KMS-11 (cell line): Measurements from ENCODE around the gene PFDN6.
"Not testable (repeated sequence)": the region's sequence is repeated elsewhere in the genome, so short reads cannot be mapped to it uniquely, and the experiment has no call there.

ENCODE experiments used
- H2AFZ ChIP-seq: fragments of 200-600 bp; sonication (generic); 2 replicates; pipeline ENCODE4 v1.6.1; 2016; ENCODE audit warnings: antibody characterized with exemption, mixed run types, low read depth
- H3K27ac ChIP-seq: fragments of 200-600 bp; sonication (generic); 2 replicates; pipeline ENCODE4 v1.6.1; 2016; ENCODE audit warnings: mild to moderate bottlenecking, mixed run types
- H3K27me3 ChIP-seq: fragments of 200-600 bp; sonication (generic); 2 replicates; pipeline ENCODE4 v1.6.1; 2017; ENCODE audit warnings: mild to moderate bottlenecking, low read depth, mixed run types, moderate library complexity; ENCODE audit not compliant: insufficient read depth
- H3K36me3 ChIP-seq: fragments of 200-600 bp; sonication (generic); 2 replicates; pipeline ENCODE4 v1.6.1; 2017; ENCODE audit warnings: mild to moderate bottlenecking, mixed run types; ENCODE audit not compliant: insufficient read depth
- H3K4me1 ChIP-seq: fragments of 200-600 bp; sonication (generic); 2 replicates; pipeline ENCODE4 v1.6.1; 2016; ENCODE audit warnings: mild to moderate bottlenecking, low read depth, mixed run types; ENCODE audit not compliant: poor library complexity, severe bottlenecking
- H3K4me2 ChIP-seq: fragments of 200-600 bp; sonication (generic); 2 replicates; pipeline ENCODE4 v1.7.0; 2016; ENCODE audit warnings: mild to moderate bottlenecking, mixed run types
- H3K4me3 ChIP-seq: fragments of 200-600 bp; sonication (generic); IDR thresholded peaks from 2 replicates; pipeline ENCODE4 v1.6.1; 2017; ENCODE audit warnings: low read depth, low read length, mixed read lengths; ENCODE audit not compliant: insufficient read depth
- H3K79me2 ChIP-seq: fragments of 200-600 bp; sonication (generic); 2 replicates; pipeline ENCODE4 v1.6.1; 2016; ENCODE audit warnings: low read depth, mixed run types; ENCODE audit not compliant: insufficient read depth
- H3K9ac ChIP-seq: fragments of 200-600 bp; sonication (generic); 2 replicates; pipeline ENCODE4 v1.6.1; 2016; ENCODE audit warnings: mild to moderate bottlenecking, mixed run types
- H4K20me1 ChIP-seq: fragments of 200-600 bp; sonication (generic); 2 replicates; pipeline ENCODE4 v1.6.1; 2016; ENCODE audit warnings: mild to moderate bottlenecking, mixed run types; ENCODE audit not compliant: insufficient read depth
- CTCF ChIP-seq: fragments of 200-600 bp; sonication (generic); conservative IDR thresholded peaks from 2 replicates; pipeline ENCODE4 v1.6.1; 2017; ENCODE audit warnings: low read depth, mild to moderate bottlenecking, antibody characterized with exemption, low read length, moderate library complexity, mixed read lengths

The PFDN6 gene

DNA sequence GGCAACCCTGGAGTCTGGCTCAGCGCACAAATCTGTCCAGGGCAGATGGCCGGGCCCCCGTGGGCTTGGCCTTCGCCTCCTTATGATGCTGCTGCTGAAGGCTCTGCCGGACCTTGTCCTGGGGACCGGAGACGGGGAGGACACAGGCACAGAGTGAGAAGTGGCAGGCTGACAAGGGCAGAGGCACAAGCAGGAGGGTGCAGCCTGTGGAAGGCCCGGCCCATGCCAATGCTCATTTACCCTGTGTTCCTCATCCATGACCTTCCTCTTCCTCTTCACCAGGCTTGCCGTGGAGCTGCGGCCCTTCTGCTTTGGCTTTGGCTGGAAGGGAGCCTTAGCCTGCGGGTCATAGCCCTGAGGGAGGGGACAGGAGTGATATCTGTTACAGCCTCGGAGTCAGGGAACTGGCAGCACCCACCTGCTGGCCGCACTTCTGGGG lies 10.1 kb upstream of the PFDN6 start:
- H3K4me1 ChIP-seq: peaks cover 10% of the 10 kb centered on the region
- H4K20me1 ChIP-seq: peaks cover 6% of the 10 kb centered on the region; the same call in 1 of the 2 replicates
- H3K27ac ChIP-seq: no peak overlapping the region
- H2AFZ ChIP-seq: no peak overlapping the region
- peaks cover 12% of the 10 kb centered on the region for H3K79me2 ChIP-seq
- no peak for TF ChIP-seq CTCF
- no peak overlapping the region for H3K9ac ChIP-seq
- no peak overlapping the region for H3K4me3 ChIP-seq
- H3K27me3 ChIP-seq: no peaks in the 10 kb centered on the region
- H3K36me3 ChIP-seq: peaks cover 14% of the 10 kb centered on the region; the same call in 1 of the 2 replicates
- H3K4me2 ChIP-seq: no peak overlapping the region

GRCh38 chr6:33279971-33280511 lies 9.4 kb upstream of the PFDN6 start:
- Histone ChIP-seq H3K4me2 (no peak overlapping the region), H3K4me3 (no peak overlapping the region), H2AFZ (no peak overlapping the region), H3K4me1 (peaks cover 2% of the 10 kb centered on the region), H3K27me3 (no peaks in the 10 kb centered on the region), H3K36me3 (peaks cover 8% of the 10 kb centered on the region; the same call in 1 of the 2 replicates), H3K27ac (no peak overlapping the region), H3K79me2 (peaks cover 5% of the 10 kb centered on the region; the same call in 1 of the 2 replicates), H3K9ac (no peak overlapping the region), H4K20me1 (no peaks in the 10 kb centered on the region)
- peak; percentile 46; the same call in 1 of the 2 replicates for TF ChIP-seq CTCF

DNA sequence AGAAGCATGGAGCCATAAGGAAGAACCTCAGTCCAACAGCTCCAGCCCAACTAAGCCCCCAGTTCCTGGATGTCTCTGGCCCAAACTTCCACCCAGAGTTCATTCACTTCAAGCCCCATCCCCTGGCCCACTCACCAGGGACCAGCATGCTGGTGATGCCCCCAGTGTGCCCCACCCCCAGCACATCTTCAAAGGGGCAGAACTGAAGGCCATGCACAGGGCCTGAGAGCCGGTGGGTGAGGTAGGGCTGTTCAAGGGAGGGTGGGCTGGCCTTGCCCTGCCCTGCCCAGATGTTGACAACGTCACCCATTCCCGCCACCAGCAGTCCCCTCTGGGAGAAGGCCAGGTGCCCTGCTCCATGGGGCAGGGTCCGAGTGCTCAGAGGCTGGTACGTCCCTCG lies 8.9 kb upstream of the PFDN6 start:
- Histone ChIP-seq H3K9ac (no peak overlapping the region), H3K36me3 (peaks cover 3% of the 10 kb centered on the region; the same call in 1 of the 2 replicates)

DNA sequence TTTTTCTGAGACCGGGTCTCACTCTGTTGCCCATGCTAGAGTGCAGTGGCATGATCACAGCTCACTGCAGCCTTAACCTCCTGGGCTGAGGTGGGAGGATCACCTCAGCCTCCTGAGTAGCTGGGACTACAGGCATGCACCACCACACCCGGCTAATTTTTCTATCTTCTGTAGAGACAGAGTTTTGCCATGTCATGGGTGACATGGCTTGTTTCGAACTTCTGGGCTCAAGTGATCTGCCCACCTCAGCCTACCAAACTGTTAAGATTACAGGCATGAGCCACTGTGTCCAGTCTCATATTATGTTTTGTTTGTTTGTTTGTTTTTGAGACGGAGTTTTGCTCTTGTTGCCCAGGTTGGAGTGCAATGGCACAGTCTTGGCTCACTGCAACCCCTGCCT lies 4.2 kb upstream of the PFDN6 start:
- H3K27ac ChIP-seq, H2AFZ ChIP-seq, H3K27me3 ChIP-seq, H3K36me3 ChIP-seq, H3K4me2 ChIP-seq, H4K20me1 ChIP-seq, H3K4me3 ChIP-seq, H3K9ac ChIP-seq: not testable (repeated sequence)
- Histone ChIP-seq H3K79me2 (peaks cover 18% of the 10 kb centered on the region; the same call in 1 of the 2 replicates), H3K4me1 (peaks cover 11% of the 10 kb centered on the region)

More for the DNA sequence above, 8.9 kb upstream of the PFDN6 start:
- H2AFZ ChIP-seq: no peak overlapping the region
- H3K4me1 ChIP-seq: no peaks in the 10 kb centered on the region
- H3K27ac ChIP-seq: no peak overlapping the region
- H3K79me2 ChIP-seq: no peaks in the 10 kb centered on the region
- no peak overlapping the region for H3K4me2 ChIP-seq
- H4K20me1 ChIP-seq: no peaks in the 10 kb centered on the region
- H3K4me3 ChIP-seq: no peak overlapping the region
- TF ChIP-seq CTCF: no peak
- no peaks in the 10 kb centered on the region for H3K27me3 ChIP-seq
